ENCODE results near the gene ATP6V0D1.

The ATP6V0D1 gene

DNA sequence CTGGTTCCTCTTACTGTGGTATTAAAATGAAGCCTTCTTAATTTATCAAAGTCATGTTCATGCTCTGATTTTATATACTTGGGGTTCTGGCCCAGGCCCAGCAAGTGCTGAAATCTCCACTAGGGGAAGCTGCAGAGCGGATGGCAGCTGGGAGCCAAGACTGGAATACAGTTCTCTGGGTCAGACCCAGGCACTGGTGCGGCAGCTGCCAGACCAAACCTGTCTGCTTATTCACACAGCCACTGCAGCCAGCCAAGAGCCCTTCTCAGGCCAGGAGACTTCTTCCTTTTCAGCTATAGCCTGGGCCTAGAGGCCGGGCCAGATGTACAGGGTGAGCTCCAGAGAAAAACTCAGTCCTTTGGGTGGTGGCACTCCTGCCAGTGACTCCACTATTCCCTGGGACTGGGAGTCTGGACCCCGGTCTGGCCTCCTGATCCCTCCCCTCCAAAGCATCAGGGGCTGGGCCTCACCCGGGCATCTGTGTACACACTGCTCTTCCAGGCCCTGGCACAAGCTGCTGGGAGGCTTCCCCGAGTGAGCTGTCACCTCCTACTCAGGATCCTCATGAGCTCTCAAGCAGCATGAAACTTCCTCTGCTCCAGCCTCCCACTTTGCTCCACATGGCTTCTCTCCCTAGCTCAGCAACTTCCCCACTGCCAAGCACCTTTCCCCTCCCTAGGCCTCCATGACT is 24.4 kb downstream of the ATP6V0D1 start:
- Histone ChIP-seq H3K27ac (peak overlapping the region; percentile 13), H3K9ac (no peak overlapping the region), H2AFZ (no peak overlapping the region), H3K4me2 (ENCODE audit: low read length) (no peak overlapping the region), H3K4me3 (ENCODE audit: low read depth, low read length) (no peak overlapping the region), H3K9me3 (ENCODE audit: control insufficient read depth, low read length) (no peaks in the 10 kb centered on the region), H3K79me2 (peaks cover 70% of the 10 kb centered on the region), H3K4me1 (peaks cover 42% of the 10 kb centered on the region), H3K27me3 (ENCODE audit: control insufficient read depth, insufficient read depth, low read length) (no peaks in the 10 kb centered on the region), H3K36me3 (ENCODE audit: control insufficient read depth, insufficient read depth, low read length) (no peaks in the 10 kb centered on the region)
- TF ChIP-seq, protein P1, sequence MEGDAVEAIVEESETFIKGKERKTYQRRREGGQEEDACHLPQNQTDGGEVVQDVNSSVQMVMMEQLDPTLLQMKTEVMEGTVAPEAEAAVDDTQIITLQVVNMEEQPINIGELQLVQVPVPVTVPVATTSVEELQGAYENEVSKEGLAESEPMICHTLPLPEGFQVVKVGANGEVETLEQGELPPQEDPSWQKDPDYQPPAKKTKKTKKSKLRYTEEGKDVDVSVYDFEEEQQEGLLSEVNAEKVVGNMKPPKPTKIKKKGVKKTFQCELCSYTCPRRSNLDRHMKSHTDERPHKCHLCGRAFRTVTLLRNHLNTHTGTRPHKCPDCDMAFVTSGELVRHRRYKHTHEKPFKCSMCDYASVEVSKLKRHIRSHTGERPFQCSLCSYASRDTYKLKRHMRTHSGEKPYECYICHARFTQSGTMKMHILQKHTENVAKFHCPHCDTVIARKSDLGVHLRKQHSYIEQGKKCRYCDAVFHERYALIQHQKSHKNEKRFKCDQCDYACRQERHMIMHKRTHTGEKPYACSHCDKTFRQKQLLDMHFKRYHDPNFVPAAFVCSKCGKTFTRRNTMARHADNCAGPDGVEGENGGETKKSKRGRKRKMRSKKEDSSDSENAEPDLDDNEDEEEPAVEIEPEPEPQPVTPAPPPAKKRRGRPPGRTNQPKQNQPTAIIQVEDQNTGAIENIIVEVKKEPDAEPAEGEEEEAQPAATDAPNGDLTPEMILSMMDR (IDR thresholded peaks at IDR 0.05), result peak; percentile 7

DNA sequence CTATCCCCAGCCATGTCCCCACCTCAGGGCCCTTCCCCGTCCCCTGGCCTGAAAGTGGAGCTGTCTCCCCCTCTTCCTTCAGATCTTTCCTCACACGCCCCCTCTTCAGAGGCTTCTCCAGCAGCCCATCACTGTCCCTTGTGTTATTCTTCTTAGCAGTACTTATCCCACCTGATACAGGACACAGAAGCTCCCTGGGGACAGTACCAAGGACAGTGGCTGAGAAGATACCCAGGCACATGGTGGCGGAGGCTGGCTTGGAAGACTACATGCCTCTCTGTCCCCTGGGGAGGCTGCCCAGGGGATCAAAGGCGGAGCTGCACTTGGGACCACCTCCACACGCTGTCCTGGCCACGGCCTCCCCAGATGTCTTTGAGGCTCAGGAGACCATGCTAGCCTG is 26.1 kb downstream of the ATP6V0D1 start:
- TF ChIP-seq, protein P1 (IDR thresholded peaks at IDR 0.05), result no peak
- Histone ChIP-seq H3K27me3 (ENCODE audit: control insufficient read depth, insufficient read depth, low read length) (no peaks in the 10 kb centered on the region), H3K36me3 (ENCODE audit: control insufficient read depth, insufficient read depth, low read length) (no peaks in the 10 kb centered on the region), H3K9ac (no peak overlapping the region), H3K27ac (no peak overlapping the region), H2AFZ (no peak overlapping the region), H3K79me2 (peaks cover 67% of the 10 kb centered on the region), H3K4me1 (peaks cover 33% of the 10 kb centered on the region), H3K4me2 (ENCODE audit: low read length) (no peak overlapping the region), H3K9me3 (ENCODE audit: control insufficient read depth, low read length) (no peaks in the 10 kb centered on the region), H3K4me3 (ENCODE audit: low read depth, low read length) (no peak overlapping the region)

DNA sequence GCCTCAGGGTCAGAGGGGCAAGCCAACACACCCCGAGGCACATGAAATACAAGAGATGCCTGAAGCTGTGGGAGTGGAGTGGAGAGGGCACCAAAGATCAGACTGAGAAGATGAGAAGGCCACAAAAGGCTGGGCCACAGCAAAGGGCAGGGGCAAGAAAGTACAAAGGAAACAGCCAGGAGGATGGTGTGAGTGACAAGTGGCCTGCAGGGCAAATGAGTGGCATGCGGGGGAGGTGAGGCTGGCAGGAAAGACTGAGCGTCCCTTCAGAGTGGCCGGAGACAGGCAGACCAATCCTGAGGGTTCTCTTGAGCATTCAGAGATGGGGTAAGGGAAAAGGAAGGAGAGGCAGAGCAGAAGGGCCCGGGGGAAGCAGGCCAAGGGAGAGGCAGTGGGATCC is 26.9 kb downstream of the ATP6V0D1 start:
- Histone ChIP-seq H3K9ac (no peak overlapping the region), H2AFZ (no peak overlapping the region), H3K79me2 (peaks cover 72% of the 10 kb centered on the region), H3K27ac (no peak overlapping the region), H3K9me3 (ENCODE audit: control insufficient read depth, low read length) (no peaks in the 10 kb centered on the region), H3K4me3 (ENCODE audit: low read depth, low read length) (no peak overlapping the region), H3K36me3 (ENCODE audit: control insufficient read depth, insufficient read depth, low read length) (no peaks in the 10 kb centered on the region), H3K4me2 (ENCODE audit: low read length) (no peak overlapping the region), H3K4me1 (peaks cover 26% of the 10 kb centered on the region), H3K27me3 (ENCODE audit: control insufficient read depth, insufficient read depth, low read length) (no peaks in the 10 kb centered on the region)
- TF ChIP-seq, protein P1 (IDR thresholded peaks at IDR 0.05), result no peak

GRCh38 chr16:67451704-67452435 is 29.1 kb downstream of the ATP6V0D1 start:
- no peak overlapping the region for H3K27ac ChIP-seq
- no peak overlapping the region for H3K4me2 ChIP-seq (ENCODE audit: low read length)
- H2AFZ ChIP-seq, result no peak overlapping the region
- H3K36me3 ChIP-seq (ENCODE audit: control insufficient read depth, insufficient read depth, low read length), result no peaks in the 10 kb centered on the region
- TF ChIP-seq, protein P1 (IDR thresholded peaks at IDR 0.05), result no peak
- H3K79me2 ChIP-seq, result peaks cover 74% of the 10 kb centered on the region
- no peak overlapping the region for H3K4me3 ChIP-seq (ENCODE audit: low read depth, low read length)
- H3K9me3 ChIP-seq (ENCODE audit: control insufficient read depth, low read length), result no peaks in the 10 kb centered on the region
- H3K4me1 ChIP-seq, result peaks cover 11% of the 10 kb centered on the region
- H3K9ac ChIP-seq, result no peak overlapping the region
- no peaks in the 10 kb centered on the region for H3K27me3 ChIP-seq (ENCODE audit: control insufficient read depth, insufficient read depth, low read length)

All from parathyroid adenoma (tissue), 2 donors.